ENCODE data around the gene RPL29.

The RPL29 gene

GRCh38 chr3:52020796-52021195, 25.1 kb upstream of the RPL29 start:
- H3K4me3 ChIP-seq (ENCODE audit: low read depth, low read length): no peak overlapping the region
- DNase-seq (ENCODE audit: low read depth): no peak
- TF ChIP-seq, protein P1, sequence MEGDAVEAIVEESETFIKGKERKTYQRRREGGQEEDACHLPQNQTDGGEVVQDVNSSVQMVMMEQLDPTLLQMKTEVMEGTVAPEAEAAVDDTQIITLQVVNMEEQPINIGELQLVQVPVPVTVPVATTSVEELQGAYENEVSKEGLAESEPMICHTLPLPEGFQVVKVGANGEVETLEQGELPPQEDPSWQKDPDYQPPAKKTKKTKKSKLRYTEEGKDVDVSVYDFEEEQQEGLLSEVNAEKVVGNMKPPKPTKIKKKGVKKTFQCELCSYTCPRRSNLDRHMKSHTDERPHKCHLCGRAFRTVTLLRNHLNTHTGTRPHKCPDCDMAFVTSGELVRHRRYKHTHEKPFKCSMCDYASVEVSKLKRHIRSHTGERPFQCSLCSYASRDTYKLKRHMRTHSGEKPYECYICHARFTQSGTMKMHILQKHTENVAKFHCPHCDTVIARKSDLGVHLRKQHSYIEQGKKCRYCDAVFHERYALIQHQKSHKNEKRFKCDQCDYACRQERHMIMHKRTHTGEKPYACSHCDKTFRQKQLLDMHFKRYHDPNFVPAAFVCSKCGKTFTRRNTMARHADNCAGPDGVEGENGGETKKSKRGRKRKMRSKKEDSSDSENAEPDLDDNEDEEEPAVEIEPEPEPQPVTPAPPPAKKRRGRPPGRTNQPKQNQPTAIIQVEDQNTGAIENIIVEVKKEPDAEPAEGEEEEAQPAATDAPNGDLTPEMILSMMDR (IDR thresholded peaks at IDR 0.05; ENCODE audit: insufficient read depth, low read depth, low read length, missing control alignments): no peak

DNA sequence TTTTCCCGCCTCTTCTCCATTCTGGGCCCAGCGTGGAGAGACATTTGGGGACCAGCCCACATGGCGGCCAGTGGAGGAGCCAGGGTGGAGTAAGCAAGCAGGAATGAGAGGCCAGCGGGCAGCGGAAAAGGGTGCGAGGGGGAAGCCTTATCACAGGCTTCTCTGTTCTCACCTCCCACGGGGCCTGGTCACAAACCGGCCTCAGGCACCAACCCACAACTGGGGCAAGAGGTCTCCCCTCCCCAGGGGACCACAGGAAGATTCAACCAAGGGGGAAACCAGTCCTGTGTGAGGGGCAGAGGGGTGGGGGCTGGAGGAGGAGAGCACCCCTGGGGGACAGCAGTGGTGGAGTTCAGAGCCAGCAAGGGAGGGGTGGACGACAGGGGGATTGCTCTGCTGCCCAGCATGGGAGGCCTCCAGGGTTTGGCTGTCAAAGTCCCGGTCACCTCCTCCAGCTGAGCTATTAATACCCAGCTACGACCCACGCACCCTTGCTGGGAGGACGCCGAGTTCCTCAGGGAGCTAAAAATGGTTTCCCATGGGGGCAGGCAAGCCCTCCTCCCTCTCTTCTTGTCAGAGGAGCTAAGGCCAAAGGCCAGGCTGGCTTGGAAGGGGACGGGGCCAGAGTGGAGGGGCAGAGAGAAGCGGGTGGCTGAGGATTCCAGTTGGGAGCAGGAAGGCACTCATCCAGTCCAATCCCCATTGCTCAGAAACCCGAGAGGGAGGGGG, 23.8 kb upstream of the RPL29 start:
- no peak overlapping the region for H3K4me3 ChIP-seq (ENCODE audit: low read depth, low read length)
- no peak for DNase-seq (ENCODE audit: low read depth)
- TF ChIP-seq, protein P1 (IDR thresholded peaks at IDR 0.05; ENCODE audit: insufficient read depth, low read depth, low read length, missing control alignments): no peak

- DNase-seq (ENCODE audit: low read depth): no peak
- H3K4me3 ChIP-seq (ENCODE audit: low read depth, low read length): no peak overlapping the region
- TF ChIP-seq, protein P1 (IDR thresholded peaks at IDR 0.05; ENCODE audit: insufficient read depth, low read depth, low read length, missing control alignments): no peak
Observed at GRCh38 chr3:52018319-52019000, 22.8 kb upstream of the RPL29 start.

GRCh38 chr3:52017586-52017985, 21.9 kb upstream of the RPL29 start:
- TF ChIP-seq, protein P1 (IDR thresholded peaks at IDR 0.05; ENCODE audit: insufficient read depth, low read depth, low read length, missing control alignments): no peak
- DNase-seq (ENCODE audit: low read depth): no peak
- H3K4me3 ChIP-seq (ENCODE audit: low read depth, low read length): no peak overlapping the region

- TF ChIP-seq, protein P1 (IDR thresholded peaks at IDR 0.05; ENCODE audit: insufficient read depth, low read depth, low read length, missing control alignments): no peak
Observed at GRCh38 chr3:52015438-52016228, 19.9 kb upstream of the RPL29 start.

GRCh38 chr3:52014613-52015012, 18.9 kb upstream of the RPL29 start:
- no peak for DNase-seq (ENCODE audit: low read depth)
- no peak overlapping the region for H3K4me3 ChIP-seq (ENCODE audit: low read depth, low read length)
- TF ChIP-seq, protein P1 (IDR thresholded peaks at IDR 0.05; ENCODE audit: insufficient read depth, low read depth, low read length, missing control alignments): peak; percentile 2

More at GRCh38 chr3:52015438-52016228, 19.9 kb upstream of the RPL29 start:
- no peak overlapping the region for H3K4me3 ChIP-seq (ENCODE audit: low read depth, low read length)
- DNase-seq (ENCODE audit: low read depth): no peak

Measured in GM12865 (cell line).